Breast epithelium (tissue), 3 donors: ENCODE results near the gene CEP126.

Experiments used
- POLR2A ChIP-seq: fragments of 450-650 bp; IDR thresholded peaks from one replicate; pipeline ENCODE4 v1.6.1; 2016; ENCODE audit warnings: antibody characterized with exemption, mild to moderate bottlenecking, moderate library complexity
- POLR2AphosphoS5 ChIP-seq, 3 donors: sonication (generic); formaldehyde crosslinking; IDR thresholded peaks; one replicate each; pipeline ENCODE4 v1.6.1; 2017; ENCODE audit warnings: antibody characterized with exemption in 3 of 3
- TF ChIP-seq, protein P1 (sequence below), 3 donors: fragments of 450-650 bp; IDR thresholded peaks; one replicate each; pipeline ENCODE4 v1.5.1; 2016 to 2017; ENCODE audit warnings: antibody characterized with exemption in 3 of 3, mild to moderate bottlenecking in 3 of 3, moderate library complexity in 3 of 3

DNA sequence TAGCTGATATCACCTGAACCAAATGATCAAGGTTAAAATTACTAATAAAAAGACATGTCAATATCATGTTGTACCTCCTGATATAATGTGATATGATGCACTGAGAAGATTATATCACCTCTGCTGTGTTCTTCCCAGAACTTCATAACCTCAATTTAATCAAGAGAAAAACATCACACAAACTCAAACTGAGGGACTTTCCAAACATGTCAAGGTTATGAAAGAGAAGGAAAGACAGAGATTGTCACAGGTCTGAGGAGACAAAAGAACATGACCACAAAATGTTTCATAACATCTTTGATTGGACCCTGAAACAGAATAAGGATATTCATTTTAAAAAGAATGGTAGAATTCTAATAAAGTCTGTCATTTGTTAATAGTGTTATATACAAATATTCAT lies 89.4 kb downstream of the CEP126 start:
- TF ChIP-seq, protein P1, sequence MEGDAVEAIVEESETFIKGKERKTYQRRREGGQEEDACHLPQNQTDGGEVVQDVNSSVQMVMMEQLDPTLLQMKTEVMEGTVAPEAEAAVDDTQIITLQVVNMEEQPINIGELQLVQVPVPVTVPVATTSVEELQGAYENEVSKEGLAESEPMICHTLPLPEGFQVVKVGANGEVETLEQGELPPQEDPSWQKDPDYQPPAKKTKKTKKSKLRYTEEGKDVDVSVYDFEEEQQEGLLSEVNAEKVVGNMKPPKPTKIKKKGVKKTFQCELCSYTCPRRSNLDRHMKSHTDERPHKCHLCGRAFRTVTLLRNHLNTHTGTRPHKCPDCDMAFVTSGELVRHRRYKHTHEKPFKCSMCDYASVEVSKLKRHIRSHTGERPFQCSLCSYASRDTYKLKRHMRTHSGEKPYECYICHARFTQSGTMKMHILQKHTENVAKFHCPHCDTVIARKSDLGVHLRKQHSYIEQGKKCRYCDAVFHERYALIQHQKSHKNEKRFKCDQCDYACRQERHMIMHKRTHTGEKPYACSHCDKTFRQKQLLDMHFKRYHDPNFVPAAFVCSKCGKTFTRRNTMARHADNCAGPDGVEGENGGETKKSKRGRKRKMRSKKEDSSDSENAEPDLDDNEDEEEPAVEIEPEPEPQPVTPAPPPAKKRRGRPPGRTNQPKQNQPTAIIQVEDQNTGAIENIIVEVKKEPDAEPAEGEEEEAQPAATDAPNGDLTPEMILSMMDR (IDR thresholded peaks at IDR 0.05): no peak
- TF ChIP-seq POLR2AphosphoS5 (IDR thresholded peaks at IDR 0.05) (no peak), POLR2A (no peak)
